Hematopoietic multipotent progenitor cell treated with erythropoietin and hydrocortisone succinate and interleukin-3 and kit ligand, for 6 days (in vitro differentiated cells): ENCODE data around the gene ABCC4.

Experiments
- DNase-seq: peaks from one replicate; pipeline ENCODE4 v3.0.0-alpha.2; 2015

The ABCC4 gene

GRCh38 chr13:95151942-95152587 is 149.2 kb downstream of the ABCC4 start:
- DNase-seq, result no peak

- no peak for DNase-seq
Observed at GRCh38 chr13:95150555-95150954, 150.7 kb downstream of the ABCC4 start.

- DNase-seq, result no peak
Observed at GRCh38 chr13:95146486-95146885, 154.8 kb downstream of the ABCC4 start.

GRCh38 chr13:95145587-95145986 is 155.7 kb downstream of the ABCC4 start:
- DNase-seq, result no peak

GRCh38 chr13:95140502-95140901 is 160.7 kb downstream of the ABCC4 start:
- DNase-seq, result no peak

GRCh38 chr13:95138876-95139585 is 162.2 kb downstream of the ABCC4 start:
- peak; percentile 47 for DNase-seq

GRCh38 chr13:95137096-95137495 is 164.2 kb downstream of the ABCC4 start:
- DNase-seq, result peak; percentile 7

- DNase-seq, result no peak
Observed at GRCh38 chr13:95136638-95137037, 164.6 kb downstream of the ABCC4 start.

GRCh38 chr13:95133498-95133897 is 167.8 kb downstream of the ABCC4 start:
- DNase-seq, result no peak

- DNase-seq, result no peak
Observed at GRCh38 chr13:95129004-95129403, 172.2 kb downstream of the ABCC4 start.

- no peak for DNase-seq
Observed at GRCh38 chr13:95128045-95128643, 173.1 kb downstream of the ABCC4 start.

GRCh38 chr13:95124959-95125358 is 176.3 kb downstream of the ABCC4 start:
- DNase-seq, result no peak

GRCh38 chr13:95123726-95124125 is 177.5 kb downstream of the ABCC4 start:
- no peak for DNase-seq

- no peak for DNase-seq
Observed at GRCh38 chr13:95122063-95122462, 179.2 kb downstream of the ABCC4 start.

- no peak for DNase-seq
Observed at GRCh38 chr13:95121516-95121915, 179.7 kb downstream of the ABCC4 start.

- DNase-seq, result no peak
Observed at GRCh38 chr13:95120650-95121049, 180.6 kb downstream of the ABCC4 start.

- no peak for DNase-seq
Observed at GRCh38 chr13:95118541-95119324, 182.5 kb downstream of the ABCC4 start.

- DNase-seq, result no peak
Observed at GRCh38 chr13:95117092-95117491, 184.2 kb downstream of the ABCC4 start.

- DNase-seq, result no peak
Observed at GRCh38 chr13:95115525-95115924, 185.7 kb downstream of the ABCC4 start.

- no peak for DNase-seq
Observed at GRCh38 chr13:95113601-95114000, 187.7 kb downstream of the ABCC4 start.

- DNase-seq, result no peak
Observed at GRCh38 chr13:95112883-95113282, 188.4 kb downstream of the ABCC4 start.

- DNase-seq, result no peak
Observed at GRCh38 chr13:95111608-95112007, 189.6 kb downstream of the ABCC4 start.

GRCh38 chr13:95106562-95106961 is 194.7 kb downstream of the ABCC4 start:
- no peak for DNase-seq
